HepG2 (cell line): ENCODE data around the gene RNF150. TPM values are rescaled to one million over a fixed set of nuclear protein-coding genes. Genes with fewer than 3 reads are reported as not detected.

ENCODE experiments used
- ATAC-seq: fragments of 200-7000 bp; cut with Tn5 transposase; 3 replicates; pipeline ENCODE4 v1.9.1; 2020; ENCODE audit warnings: mild to moderate bottlenecking, moderate library complexity
- BruUV-seq: library from RNA; stranded (reverse); fragments of 400-500 nt; replicated peaks from 2 replicates; lab custom pipeline; 2021; lab: Mats Ljungman, UMichigan
- CTCF ChIA-PET: fragments of 300-600 bp; formaldehyde crosslinking; extraction: SDS; loops from one replicate; lab custom pipeline; 2021; ENCODE audit warnings: low total read pairs, inconsistent platforms, low intra/inter-chr PET ratio; lab: Yijun Ruan, JAX
- POLR2A ChIA-PET: fragments of 350-600 bp; sonication (Branson Sonifier 250); formaldehyde crosslinking; loops from one replicate; lab custom pipeline; 2020; ENCODE audit warnings: antibody characterized with exemption, inconsistent platforms; lab: Yijun Ruan, JAX
- DNase-seq: peaks from one replicate; pipeline ENCODE4 v3.0.0-alpha.2; 2015; ENCODE audit warnings: low spot score
- FAIRE-seq: peaks from 3 replicates; lab custom pipeline; 2011; peaks lifted over from hg19 to GRCh38; lab: Jason Lieb, UNC
- H2AFZ ChIP-seq: one replicate; pipeline ENCODE4 v1.6.1; 2011; ENCODE audit warnings: low read length, inconsistent platforms
- H3K27ac ChIP-seq: fragments of 300-600 bp; 3 replicates; pipeline ENCODE4 v1.8.0; 2011; ENCODE audit warnings: mixed run types, mild to moderate bottlenecking, mixed read lengths, low read length, inconsistent platforms; ENCODE audit not compliant: insufficient read depth; ENCODE audit errors: extremely low read length
- H3K27me3 ChIP-seq, 2 experiments: fragments of 200-600 bp in 1 of 2; 2 replicates in 1 of 2; 3 replicates in 1 of 2; pipeline versions ENCODE4 v1.6.0 to v1.8.0; 2011; ENCODE audit warnings: low read length in 2 of 2, mild to moderate bottlenecking in 2 of 2, moderate library complexity in 2 of 2, inconsistent platforms in 1 of 2; ENCODE audit not compliant: insufficient read depth in 2 of 2, control insufficient read depth in 1 of 2
- H3K36me3 ChIP-seq, 2 experiments: fragments of 200-600 bp in 1 of 2; replicated peaks in 1 of 2; 2 replicates in 1 of 2; 3 replicates in 1 of 2; pipeline versions ENCODE4 v1.5.1 to v1.8.0; 2011; ENCODE audit warnings: low read length in 2 of 2, inconsistent platforms in 1 of 2; ENCODE audit not compliant: insufficient read depth in 2 of 2, control insufficient read depth in 1 of 2
- H3K4me1 ChIP-seq: 2 replicates; pipeline ENCODE4 v1.5.1; 2012; ENCODE audit warnings: low read length, inconsistent platforms; ENCODE audit not compliant: insufficient read depth
- H3K4me2 ChIP-seq: 2 replicates; pipeline ENCODE4 v1.6.0; 2011; ENCODE audit warnings: low read depth, low read length, inconsistent platforms
- H3K4me3 ChIP-seq, 3 experiments: fragments of 200-600 bp in 1 of 3; sonication (generic), shearing (Covaris generic) in 1 of 3; replicated peaks in 1 of 3; 2 replicates each; pipeline ENCODE4 v1.5.1; 2011 to 2016; ENCODE audit warnings: low read length in 3 of 3, inconsistent platforms in 2 of 3, low read depth in 2 of 3, mild to moderate bottlenecking in 2 of 3, control low read depth in 1 of 3, mixed read lengths in 1 of 3; ENCODE audit not compliant: insufficient read depth in 1 of 3
- H3K79me2 ChIP-seq: one replicate; pipeline ENCODE4 v1.6.1; 2011; ENCODE audit warnings: low read length, inconsistent platforms; ENCODE audit not compliant: insufficient read depth
- H3K9ac ChIP-seq: 2 replicates; pipeline ENCODE4 v1.6.0; 2011; ENCODE audit warnings: mild to moderate bottlenecking, low read depth, low read length, inconsistent platforms; ENCODE audit not compliant: insufficient read depth
- H3K9me3 ChIP-seq: 2 replicates; pipeline ENCODE4 v1.5.1; 2012; ENCODE audit warnings: mild to moderate bottlenecking, low read length
- H4K20me1 ChIP-seq: 2 replicates; pipeline ENCODE4 v1.6.0; 2011; ENCODE audit warnings: inconsistent platforms, mild to moderate bottlenecking, low read length, moderate library complexity; ENCODE audit not compliant: insufficient read depth
- ADNP ChIP-seq: sonication (generic); formaldehyde crosslinking; IDR thresholded peaks from 2 replicates; pipeline ENCODE4 v1.4.0; 2020; ENCODE audit warnings: missing genetic modification reagents
- AGO1 ChIP-seq: fragments of 200-400 bp; formaldehyde crosslinking; IDR thresholded peaks from 2 replicates; pipeline ENCODE4 v1.6.1; 2017; ENCODE audit warnings: mild to moderate bottlenecking, low read depth, low read length, moderate library complexity; ENCODE audit not compliant: poor library complexity, severe bottlenecking
- FOXM1 ChIP-seq: sonication (generic); formaldehyde crosslinking; IDR thresholded peaks from 2 replicates; pipeline ENCODE4 v1.5.0; 2020; ENCODE audit warnings: missing genetic modification reagents
- GABPB1 ChIP-seq: IDR thresholded peaks from 2 replicates; pipeline ENCODE4 v1.6.1; 2016; ENCODE audit warnings: mild to moderate bottlenecking, missing genetic modification reagents, moderate library complexity, missing compliant biosample characterization
- MXI1 ChIP-seq: IDR thresholded peaks from 3 replicates; pipeline ENCODE4 v1.6.1; 2012; ENCODE audit warnings: low read depth, low read length, inconsistent platforms, borderline replicate concordance
- NONO ChIP-seq, 2 experiments: fragments of 450-650 bp in 1 of 2; sonication (generic) in 1 of 2; formaldehyde crosslinking in 1 of 2; IDR thresholded peaks in 1 of 2; conservative IDR thresholded peaks in 1 of 2; 2 replicates each; pipeline versions ENCODE4 v1.6.1 to v1.8.0; 2017 to 2022; ENCODE audit warnings: mild to moderate bottlenecking in 1 of 2, missing genetic modification reagents in 1 of 2, moderate library complexity in 1 of 2
- SRSF4 ChIP-seq: fragments of 200-400 bp; formaldehyde crosslinking; IDR thresholded peaks from one replicate; pipeline ENCODE4 v1.6.1; 2018; ENCODE audit warnings: mild to moderate bottlenecking, low read depth, low read length, moderate library complexity; ENCODE audit not compliant: poor library complexity, severe bottlenecking
- ZNF563 ChIP-seq: sonication (generic); formaldehyde crosslinking; IDR thresholded peaks from 2 replicates; pipeline ENCODE4 v1.8.0; 2022; ENCODE audit warnings: mild to moderate bottlenecking, moderate library complexity, missing genetic modification reagents
- ZNF567 ChIP-seq: sonication (generic); formaldehyde crosslinking; IDR thresholded peaks from 2 replicates; pipeline ENCODE4 v1.8.1; 2023; ENCODE audit warnings: mild to moderate bottlenecking, missing genetic modification reagents, borderline replicate concordance
- ZNF766 ChIP-seq: sonication (generic); formaldehyde crosslinking; IDR thresholded peaks from 2 replicates; pipeline ENCODE4 v1.5.0; 2020; ENCODE audit warnings: missing genetic modification reagents, borderline replicate concordance
- ZNF841 ChIP-seq: sonication (generic); formaldehyde crosslinking; IDR thresholded peaks from 2 replicates; pipeline ENCODE4 v1.8.1; 2023; ENCODE audit warnings: missing genetic modification reagents, borderline replicate concordance
- ZZZ3 ChIP-seq: sonication (generic); formaldehyde crosslinking; IDR thresholded peaks from 2 replicates; pipeline ENCODE4 v1.4.0; 2020; ENCODE audit warnings: missing genetic modification reagents, mild to moderate bottlenecking, borderline replicate concordance
- in situ Hi-C: cut with HindIII; loops from 2 replicates; pipeline ENCODE4 v1.10.0; 2017; ENCODE audit warnings: low pct_unique_long_range_greater_than_20kb; ENCODE audit not compliant: extremely low pct_ligation_motif_present
- intact Hi-C: fragments of 100-400 bp; cut with micrococcal nuclease; formaldehyde crosslinking; loops from one replicate; pipeline ENCODE4 v1.10.0; 2022; ENCODE audit not compliant: unreplicated experiment
- polyA plus RNA-seq, 8 experiments: library from polyadenylated mRNA; depleted of rRNA in 3 of 8; stranded (reverse) in 7 of 8; unstranded in 1 of 8; fragments of >200 nt; fragmentation: Illumina TruSeq in 4 of 8; extraction: Trizol in 4 of 8; gene quantifications; 2 replicates each; pipeline versions ENCODE4 v1.2.1 to v1.2.3, GENCODE V29; 2011 to 2016; ENCODE audit warnings: low read depth in 4 of 8, missing spikeins in 1 of 8, mixed read lengths in 1 of 8; ENCODE audit not compliant: insufficient read depth in 1 of 8
- total RNA-seq, 5 experiments: library from RNA; depleted of rRNA; stranded (reverse); fragments of >200 nt; fragmentation: Illumina TruSeq; extraction: Trizol; gene quantifications; 2 replicates each; pipeline ENCODE4 v1.2.3, GENCODE V29; 2016; ENCODE audit warnings: low read depth in 1 of 5
- TF ChIP-seq, protein P1 (sequence below): sonication (generic); formaldehyde crosslinking; IDR thresholded peaks from 2 replicates; pipeline ENCODE4 v1.5.0; 2020; ENCODE audit warnings: missing genetic modification reagents
- TF ChIP-seq, protein P2 (sequence below): sonication (generic); formaldehyde crosslinking; IDR thresholded peaks from 2 replicates; pipeline ENCODE4 v1.4.0; 2020; ENCODE audit warnings: missing genetic modification reagents

Gene RNF150
- total and polyA plus RNA-seq, 2 of the 13 experiments (the other 11 are each of a cell fraction or from before 2014, with no cell fraction given), result 0.02 to 0.03 TPM

DNA sequence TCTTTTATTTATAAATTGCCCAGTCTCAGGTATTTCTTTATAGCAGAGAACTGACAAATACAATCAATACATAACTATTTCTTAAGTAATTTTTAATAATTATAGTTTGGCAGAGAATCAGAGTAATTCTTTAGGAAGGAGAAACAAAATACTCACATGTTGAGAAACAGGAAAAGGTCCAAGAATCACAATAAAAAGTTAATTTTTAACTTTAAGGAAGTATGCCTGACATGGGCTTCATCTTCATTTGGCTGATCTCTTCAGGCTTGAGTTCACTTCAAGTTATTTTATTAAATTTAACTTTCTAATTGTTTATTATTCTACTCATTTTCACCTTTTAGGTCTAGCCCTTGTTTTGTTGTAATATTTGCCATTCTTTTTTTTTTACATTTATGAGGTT is 36.1 kb upstream of the RNF150 start:
- BruUV-seq, result no TSS peak
- H3K4me3 ChIP-seq, result no peak overlapping the region
- ATAC-seq (no peak), DNase-seq (no peak), FAIRE-seq (no peak)
- no peaks in the 10 kb centered on the region for H3K36me3 ChIP-seq
- intact Hi-C loops (no loop called here), in situ Hi-C loops (loop anchor here (25.0 kb wide), 1 partner anchor 1668 kb away; the partner anchor contains the start of gene INPP4B)
- H3K9ac ChIP-seq, result no peak overlapping the region
- no peak overlapping the region for H2AFZ ChIP-seq
- POLR2A ChIA-PET, result no interaction called here
- TF ChIP-seq GABPB1 (no peak), ZZZ3 (CRISPR knock-in tag) (no peak), FOXM1 (CRISPR knock-in tag) (no peak), NONO (IDR thresholded peaks at IDR 0.05) (no peak), NONO (CRISPR knock-in tag; conservative IDR thresholded peaks at IDR 0.05) (no peak), ZNF563 (CRISPR knock-in tag) (no peak), ZNF766 (CRISPR knock-in tag) (no peak), ZNF841 (CRISPR knock-in tag) (no peak), AGO1 (no peak), ZNF567 (no peak), ADNP (CRISPR knock-in tag) (no peak), SRSF4 (no peak), MXI1 (no peak)
- TF ChIP-seq, protein P1, sequence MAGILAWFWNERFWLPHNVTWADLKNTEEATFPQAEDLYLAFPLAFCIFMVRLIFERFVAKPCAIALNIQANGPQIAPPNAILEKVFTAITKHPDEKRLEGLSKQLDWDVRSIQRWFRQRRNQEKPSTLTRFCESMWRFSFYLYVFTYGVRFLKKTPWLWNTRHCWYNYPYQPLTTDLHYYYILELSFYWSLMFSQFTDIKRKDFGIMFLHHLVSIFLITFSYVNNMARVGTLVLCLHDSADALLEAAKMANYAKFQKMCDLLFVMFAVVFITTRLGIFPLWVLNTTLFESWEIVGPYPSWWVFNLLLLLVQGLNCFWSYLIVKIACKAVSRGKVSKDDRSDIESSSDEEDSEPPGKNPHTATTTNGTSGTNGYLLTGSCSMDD (CRISPR knock-in tag), result no peak
- TF ChIP-seq, protein P2, sequence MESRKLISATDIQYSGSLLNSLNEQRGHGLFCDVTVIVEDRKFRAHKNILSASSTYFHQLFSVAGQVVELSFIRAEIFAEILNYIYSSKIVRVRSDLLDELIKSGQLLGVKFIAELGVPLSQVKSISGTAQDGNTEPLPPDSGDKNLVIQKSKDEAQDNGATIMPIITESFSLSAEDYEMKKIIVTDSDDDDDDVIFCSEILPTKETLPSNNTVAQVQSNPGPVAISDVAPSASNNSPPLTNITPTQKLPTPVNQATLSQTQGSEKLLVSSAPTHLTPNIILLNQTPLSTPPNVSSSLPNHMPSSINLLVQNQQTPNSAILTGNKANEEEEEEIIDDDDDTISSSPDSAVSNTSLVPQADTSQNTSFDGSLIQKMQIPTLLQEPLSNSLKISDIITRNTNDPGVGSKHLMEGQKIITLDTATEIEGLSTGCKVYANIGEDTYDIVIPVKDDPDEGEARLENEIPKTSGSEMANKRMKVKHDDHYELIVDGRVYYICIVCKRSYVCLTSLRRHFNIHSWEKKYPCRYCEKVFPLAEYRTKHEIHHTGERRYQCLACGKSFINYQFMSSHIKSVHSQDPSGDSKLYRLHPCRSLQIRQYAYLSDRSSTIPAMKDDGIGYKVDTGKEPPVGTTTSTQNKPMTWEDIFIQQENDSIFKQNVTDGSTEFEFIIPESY (CRISPR knock-in tag), result no peak
- H3K27me3 ChIP-seq, result no peaks in the 10 kb centered on the region
- H3K79me2 ChIP-seq, result no peaks in the 10 kb centered on the region
- H3K27ac ChIP-seq, result no peak overlapping the region
- H3K4me1 ChIP-seq, result no peaks in the 10 kb centered on the region
- H4K20me1 ChIP-seq, result no peaks in the 10 kb centered on the region
- H3K4me2 ChIP-seq, result no peak overlapping the region
- CTCF ChIA-PET, result no interaction called here
- no peaks in the 10 kb centered on the region for H3K9me3 ChIP-seq
